OCI-LY7 (cell line): Measurements from ENCODE around the gene SLC10A7. TPM values are rescaled to one million over a fixed set of nuclear protein-coding genes. Genes with fewer than 3 reads are reported as not detected.
A peak's percentile ranks its signal among the peaks of the same experiment; 100 is the strongest.

ENCODE experiments used
- BruUV-seq: library from RNA; stranded (reverse); fragments of 400-500 nt; replicated peaks from 2 replicates; lab custom pipeline; 2021; lab: Mats Ljungman, UMichigan
- CTCF ChIA-PET: fragments of 300-600 bp; sonication (Branson Sonifier 250); formaldehyde crosslinking; loops from one replicate; lab custom pipeline; 2022; ENCODE audit warnings: antibody characterized with exemption; ENCODE audit not compliant: unreplicated experiment; lab: Charles Lee
- POLR2A ChIA-PET: fragments of 300-600 bp; sonication (Branson Sonifier 250); formaldehyde crosslinking; loops from one replicate; lab custom pipeline; 2022; ENCODE audit warnings: antibody characterized with exemption; lab: Charles Lee
- DNase-seq: peaks from one replicate; pipeline ENCODE4 v3.0.0-alpha.2; 2015; ENCODE audit warnings: low spot score
- H2AFZ ChIP-seq: fragments of 200-600 bp; sonication (generic), shearing (Covaris generic); 2 replicates; pipeline ENCODE4 v1.6.1; 2014; ENCODE audit warnings: mild to moderate bottlenecking, antibody characterized with exemption, low read length, moderate library complexity
- H3K27ac ChIP-seq: fragments of 200-600 bp; sonication (generic); 2 replicates; pipeline ENCODE4 v1.5.1; 2014; ENCODE audit warnings: mixed run types, low read depth, mild to moderate bottlenecking, moderate library complexity, low read length, inconsistent platforms; ENCODE audit not compliant: poor library complexity, severe bottlenecking
- H3K36me3 ChIP-seq: fragments of 200-600 bp; sonication (generic); 2 replicates; pipeline ENCODE4 v1.6.1; 2014; ENCODE audit warnings: mild to moderate bottlenecking, antibody characterized with exemption, low read length, moderate library complexity, mixed read lengths; ENCODE audit not compliant: insufficient read depth
- H3K4me1 ChIP-seq: fragments of 200-600 bp; sonication (generic); 2 replicates; pipeline ENCODE4 v1.5.1; 2014; ENCODE audit warnings: mild to moderate bottlenecking, low read length; ENCODE audit not compliant: insufficient read depth, poor library complexity, severe bottlenecking
- H3K4me2 ChIP-seq: fragments of 200-600 bp; sonication (generic); 2 replicates; pipeline ENCODE4 v1.6.1; 2014; ENCODE audit warnings: mild to moderate bottlenecking, low read length
- H3K4me3 ChIP-seq: fragments of 200-600 bp; sonication (generic); 2 replicates; pipeline ENCODE4 v1.5.1; 2014; ENCODE audit warnings: mild to moderate bottlenecking, low read depth, low read length; ENCODE audit not compliant: poor library complexity, severe bottlenecking
- H3K79me2 ChIP-seq: fragments of 200-600 bp; sonication (generic); 2 replicates; pipeline ENCODE4 v1.6.1; 2016; ENCODE audit warnings: low read depth, mild to moderate bottlenecking, low read length, moderate library complexity, mixed read lengths; ENCODE audit not compliant: insufficient read depth
- H3K9me2 ChIP-seq: fragments of 200-600 bp; sonication (generic); 2 replicates; pipeline ENCODE4 v1.6.1; 2016; ENCODE audit warnings: mild to moderate bottlenecking, low read length, mixed read lengths; ENCODE audit not compliant: insufficient read depth
- H3K9me3 ChIP-seq: fragments of 200-600 bp; sonication (generic); 2 replicates; pipeline ENCODE4 v1.6.1; 2014; ENCODE audit warnings: mild to moderate bottlenecking, mixed run types, low read length, mixed read lengths
- H4K20me1 ChIP-seq: fragments of 200-600 bp; sonication (generic); 2 replicates; pipeline ENCODE4 v1.6.1; 2014; ENCODE audit warnings: mild to moderate bottlenecking, antibody characterized with exemption, low read length, moderate library complexity, mixed read lengths; ENCODE audit not compliant: insufficient read depth
- EZH2phosphoT487 ChIP-seq: fragments of 200-600 bp; sonication (generic); IDR thresholded peaks from 2 replicates; pipeline ENCODE4 v1.6.1; 2018; ENCODE audit warnings: low read depth, borderline replicate concordance, mild to moderate bottlenecking, mixed run types, antibody characterized with exemption, low read length, moderate library complexity, mixed read lengths
- intact Hi-C: fragments of 100-400 bp; cut with micrococcal nuclease; formaldehyde crosslinking; loops from one replicate; pipeline ENCODE4 v1.10.0; 2022; ENCODE audit not compliant: unreplicated experiment
- total RNA-seq, 2 experiments: library from RNA; depleted of rRNA in 1 of 2; stranded (reverse); fragments of >200 nt in 1 of 2; shearing (Covaris generic) in 1 of 2; gene quantifications; 2 replicates each; pipeline ENCODE4 v1.2.3, GENCODE V29; 2014 to 2022
- TF ChIP-seq, protein P1 (sequence below): fragments of 200-600 bp; sonication (generic); conservative IDR thresholded peaks from 2 replicates; pipeline ENCODE4 v1.5.1; 2014; ENCODE audit warnings: mild to moderate bottlenecking, antibody characterized with exemption, low read length, moderate library complexity, mixed read lengths

Gene SLC10A7
- total RNA-seq, 2 experiments from 2014 or later = 16.8 to 18.9 TPM

- H4K20me1 ChIP-seq = peaks cover 5% of the 10 kb centered on the region; the same call in 1 of the 2 replicates
- CTCF ChIA-PET = no interaction called here
- H3K79me2 ChIP-seq = no peaks in the 10 kb centered on the region
- no peak overlapping the region for H3K27ac ChIP-seq
- no peak overlapping the region for H2AFZ ChIP-seq
- peak overlapping the region; percentile 30 for H3K4me2 ChIP-seq
- H3K9me3 ChIP-seq = no peaks in the 10 kb centered on the region
- POLR2A ChIA-PET = interaction anchor here (0.6 kb wide), 1 partner anchor 1373 kb away, joined by 5 read pairs; no protein-coding TSS in a partner anchor
- intact Hi-C loops = no loop called here
- DNase-seq = peak; percentile 14
- H3K4me1 ChIP-seq = peaks cover 5% of the 10 kb centered on the region
- H3K9me2 ChIP-seq = no peaks in the 10 kb centered on the region
- no peak for TF ChIP-seq EZH2phosphoT487
- TF ChIP-seq, protein P1, sequence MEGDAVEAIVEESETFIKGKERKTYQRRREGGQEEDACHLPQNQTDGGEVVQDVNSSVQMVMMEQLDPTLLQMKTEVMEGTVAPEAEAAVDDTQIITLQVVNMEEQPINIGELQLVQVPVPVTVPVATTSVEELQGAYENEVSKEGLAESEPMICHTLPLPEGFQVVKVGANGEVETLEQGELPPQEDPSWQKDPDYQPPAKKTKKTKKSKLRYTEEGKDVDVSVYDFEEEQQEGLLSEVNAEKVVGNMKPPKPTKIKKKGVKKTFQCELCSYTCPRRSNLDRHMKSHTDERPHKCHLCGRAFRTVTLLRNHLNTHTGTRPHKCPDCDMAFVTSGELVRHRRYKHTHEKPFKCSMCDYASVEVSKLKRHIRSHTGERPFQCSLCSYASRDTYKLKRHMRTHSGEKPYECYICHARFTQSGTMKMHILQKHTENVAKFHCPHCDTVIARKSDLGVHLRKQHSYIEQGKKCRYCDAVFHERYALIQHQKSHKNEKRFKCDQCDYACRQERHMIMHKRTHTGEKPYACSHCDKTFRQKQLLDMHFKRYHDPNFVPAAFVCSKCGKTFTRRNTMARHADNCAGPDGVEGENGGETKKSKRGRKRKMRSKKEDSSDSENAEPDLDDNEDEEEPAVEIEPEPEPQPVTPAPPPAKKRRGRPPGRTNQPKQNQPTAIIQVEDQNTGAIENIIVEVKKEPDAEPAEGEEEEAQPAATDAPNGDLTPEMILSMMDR = no peak
- BruUV-seq = no TSS peak
- H3K4me3 ChIP-seq = no peak overlapping the region
- no peaks in the 10 kb centered on the region for H3K36me3 ChIP-seq
Observed at GRCh38 chr4:146333187-146333894, 188.4 kb downstream of the SLC10A7 start.

DNA sequence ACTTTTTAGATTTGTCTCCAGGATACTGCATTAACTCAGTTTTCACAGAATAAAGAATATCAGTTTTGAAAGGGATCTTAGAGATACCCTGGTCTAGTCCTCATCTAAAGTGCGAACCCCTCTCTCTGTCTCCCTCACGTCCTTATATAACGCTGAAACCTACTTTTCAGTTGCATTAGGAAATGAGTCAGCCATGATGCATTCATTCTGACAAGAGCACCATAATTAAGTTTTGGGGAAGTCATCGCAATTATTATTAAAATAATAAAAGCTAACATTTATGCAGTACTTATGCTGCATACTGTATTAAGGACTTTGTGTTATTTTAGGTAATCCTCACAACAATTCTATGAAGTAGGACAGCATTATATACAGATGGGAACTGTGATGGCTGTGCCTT lies 191.3 kb downstream of the SLC10A7 start:
- no peaks in the 10 kb centered on the region for H3K9me3 ChIP-seq
- DNase-seq = no peak
- CTCF ChIA-PET = no interaction called here
- H3K4me3 ChIP-seq = no peak overlapping the region
- H3K27ac ChIP-seq = no peak overlapping the region
- H3K9me2 ChIP-seq = no peaks in the 10 kb centered on the region
- H3K4me1 ChIP-seq = peaks cover 5% of the 10 kb centered on the region
- no peak overlapping the region for H3K4me2 ChIP-seq
- no peaks in the 10 kb centered on the region for H3K79me2 ChIP-seq
- H4K20me1 ChIP-seq = peaks cover 5% of the 10 kb centered on the region; the same call in 1 of the 2 replicates
- POLR2A ChIA-PET = no interaction called here
- TF ChIP-seq EZH2phosphoT487 = no peak
- TF ChIP-seq, protein P1 = no peak
- intact Hi-C loops = no loop called here
- H3K36me3 ChIP-seq = no peaks in the 10 kb centered on the region
- no peak overlapping the region for H2AFZ ChIP-seq
- no TSS peak for BruUV-seq

DNA sequence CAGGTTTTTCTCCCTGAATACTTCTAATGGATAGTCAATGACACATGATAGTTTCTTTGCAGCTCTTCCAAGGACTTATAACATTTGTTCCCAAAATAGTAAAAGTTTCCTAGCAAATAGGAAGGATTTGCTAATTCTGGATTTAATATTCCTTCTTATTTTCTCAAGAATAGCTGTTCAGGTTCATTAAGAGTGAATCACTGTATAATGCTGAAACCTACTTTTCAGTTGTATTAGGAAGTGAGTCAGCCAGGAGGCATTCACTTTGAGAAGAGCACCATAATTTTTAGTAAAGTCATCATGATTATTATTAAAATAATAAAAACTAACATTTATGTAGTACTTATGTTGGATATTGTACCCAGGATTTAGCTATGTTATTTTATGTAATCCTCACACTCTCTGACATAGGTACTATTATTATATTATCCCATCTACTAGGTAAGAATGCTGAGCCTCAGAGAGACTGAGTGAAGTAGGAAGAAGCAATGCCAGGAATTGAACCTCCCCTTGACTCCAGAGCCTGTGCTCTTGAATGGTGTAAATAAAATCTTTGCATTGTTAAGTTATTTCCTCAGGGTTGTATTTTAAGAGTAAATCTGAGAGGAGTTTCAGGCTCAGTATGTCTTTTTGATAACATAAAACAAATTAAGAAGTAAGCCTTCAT lies 192.6 kb downstream of the SLC10A7 start:
- Histone ChIP-seq H2AFZ (no peak overlapping the region), H3K9me3 (no peaks in the 10 kb centered on the region), H4K20me1 (peaks cover 5% of the 10 kb centered on the region; the same call in 1 of the 2 replicates), H3K4me2 (no peak overlapping the region), H3K36me3 (no peaks in the 10 kb centered on the region), H3K9me2 (no peaks in the 10 kb centered on the region), H3K4me1 (peaks cover 5% of the 10 kb centered on the region), H3K4me3 (no peak overlapping the region), H3K27ac (no peak overlapping the region), H3K79me2 (no peaks in the 10 kb centered on the region)
- ChIA-PET POLR2A (interaction anchor here (0.7 to 1.4 kb wide), 4 partner anchors 8 to 60 kb away, joined by 4 to 5 read pairs (median 4); no protein-coding TSS in a partner anchor), CTCF (no interaction called here)
- no peak for DNase-seq
- intact Hi-C loops = no loop called here
- TF ChIP-seq, protein P1 = no peak
- no peak for TF ChIP-seq EZH2phosphoT487
- BruUV-seq = no TSS peak
